ENCODE measurements around the gene DDX55.
"Not testable (repeated sequence)": the region's sequence is repeated elsewhere in the genome, so short reads cannot be mapped to it uniquely, and the experiment has no call there.

The DDX55 gene

GRCh38 chr12:123578243-123578642 is 23.7 kb upstream of the DDX55 start:
- no peaks in the 10 kb centered on the region for H4K20me1 ChIP-seq (ENCODE audit: insufficient read depth, low read length)
- no peak overlapping the region for H3K9ac ChIP-seq (ENCODE audit: low read length)
- H3K79me2 ChIP-seq (ENCODE audit: low read length), result peaks cover 10% of the 10 kb centered on the region
- TF ChIP-seq EZH2phosphoT487 (IDR thresholded peaks at IDR 0.05; ENCODE audit: low read depth) (no peak), CTCF (IDR thresholded peaks at IDR 0.05; ENCODE audit: low read depth, low read length) (no peak)
- H3K4me1 ChIP-seq (ENCODE audit: low read length), result peaks cover 14% of the 10 kb centered on the region
- H3K4me2 ChIP-seq (ENCODE audit: low read length), result no peak overlapping the region
- H3K36me3 ChIP-seq (replicated peaks; ENCODE audit: low read depth, low read length), result no peaks in the 10 kb centered on the region
- no peaks in the 10 kb centered on the region for H3K9me3 ChIP-seq (ENCODE audit: insufficient read depth, low read length)
- no peak overlapping the region for H3K27ac ChIP-seq (ENCODE audit: low read length)
- no peak overlapping the region for H2AFZ ChIP-seq (ENCODE audit: low read depth, low read length)
- H3K4me3 ChIP-seq (ENCODE audit: low read length), result no peak overlapping the region
- no peaks in the 10 kb centered on the region for H3K27me3 ChIP-seq (ENCODE audit: low read depth, low read length)

GRCh38 chr12:123578829-123579228 is 23.1 kb upstream of the DDX55 start:
- not testable (repeated sequence) for H3K27ac ChIP-seq (ENCODE audit: low read length); H3K9me3 ChIP-seq (ENCODE audit: insufficient read depth, low read length); H3K27me3 ChIP-seq (ENCODE audit: low read depth, low read length); H3K4me2 ChIP-seq (ENCODE audit: low read length); H3K9ac ChIP-seq (ENCODE audit: low read length); H2AFZ ChIP-seq (ENCODE audit: low read depth, low read length); H3K4me3 ChIP-seq (ENCODE audit: low read length); H4K20me1 ChIP-seq (ENCODE audit: insufficient read depth, low read length); H3K36me3 ChIP-seq (replicated peaks; ENCODE audit: low read depth, low read length)
- Histone ChIP-seq H3K4me1 (ENCODE audit: low read length) (peaks cover 15% of the 10 kb centered on the region), H3K79me2 (ENCODE audit: low read length) (peaks cover 16% of the 10 kb centered on the region)

- no peak for TF ChIP-seq EZH2phosphoT487 (IDR thresholded peaks at IDR 0.05; ENCODE audit: low read depth)
- no peak for TF ChIP-seq CTCF (IDR thresholded peaks at IDR 0.05; ENCODE audit: low read depth, low read length)
- peaks cover 6% of the 10 kb centered on the region; the same call in 1 of the 2 replicates for H4K20me1 ChIP-seq (ENCODE audit: insufficient read depth, low read length)
- no peak overlapping the region for H3K4me2 ChIP-seq (ENCODE audit: low read length)
- peaks cover 34% of the 10 kb centered on the region for H3K79me2 ChIP-seq (ENCODE audit: low read length)
- peaks cover 4% of the 10 kb centered on the region for H3K36me3 ChIP-seq (replicated peaks; ENCODE audit: low read depth, low read length)
- no peak overlapping the region for H3K9ac ChIP-seq (ENCODE audit: low read length)
- H2AFZ ChIP-seq (ENCODE audit: low read depth, low read length), result no peak overlapping the region
- H3K27me3 ChIP-seq (ENCODE audit: low read depth, low read length), result no peaks in the 10 kb centered on the region
- no peak overlapping the region for H3K27ac ChIP-seq (ENCODE audit: low read length)
- H3K9me3 ChIP-seq (ENCODE audit: insufficient read depth, low read length), result no peaks in the 10 kb centered on the region
- H3K4me3 ChIP-seq (ENCODE audit: low read length), result no peak overlapping the region
- peaks cover 20% of the 10 kb centered on the region for H3K4me1 ChIP-seq (ENCODE audit: low read length)
These were observed 21.1 kb upstream of the DDX55 start for GRCh38 chr12:123580772-123581171.

- TF ChIP-seq EZH2phosphoT487 (IDR thresholded peaks at IDR 0.05; ENCODE audit: low read depth), result no peak
- TF ChIP-seq CTCF (IDR thresholded peaks at IDR 0.05; ENCODE audit: low read depth, low read length), result no peak
- Histone ChIP-seq H4K20me1 (ENCODE audit: insufficient read depth, low read length) (peaks cover 32% of the 10 kb centered on the region), H3K27ac (ENCODE audit: low read length) (no peak overlapping the region)
These were observed 10.0 kb upstream of the DDX55 start for GRCh38 chr12:123591702-123592481.

More at GRCh38 chr12:123591702-123592481, 10.0 kb upstream of the DDX55 start:
- H2AFZ ChIP-seq (ENCODE audit: low read depth, low read length), result no peak overlapping the region
- H3K27me3 ChIP-seq (ENCODE audit: low read depth, low read length), result no peaks in the 10 kb centered on the region
- no peak overlapping the region for H3K4me2 ChIP-seq (ENCODE audit: low read length)
- peaks cover 53% of the 10 kb centered on the region for H3K36me3 ChIP-seq (replicated peaks; ENCODE audit: low read depth, low read length)
- peaks cover 84% of the 10 kb centered on the region for H3K79me2 ChIP-seq (ENCODE audit: low read length)
- no peak overlapping the region for H3K9ac ChIP-seq (ENCODE audit: low read length)
- no peaks in the 10 kb centered on the region for H3K4me1 ChIP-seq (ENCODE audit: low read length)
- no peaks in the 10 kb centered on the region for H3K9me3 ChIP-seq (ENCODE audit: insufficient read depth, low read length)
- no peak overlapping the region for H3K4me3 ChIP-seq (ENCODE audit: low read length)

Data from OCI-LY3 (cell line).